ACC112 (cell line): ENCODE measurements around the gene JDP2.
"Not testable (repeated sequence)": the region's sequence is repeated elsewhere in the genome, so short reads cannot be mapped to it uniquely, and the experiment has no call there.

Experiments used
- H2AFZ ChIP-seq: fragments of 200-600 bp; sonication (generic); one replicate; pipeline ENCODE4 v1.6.0; 2017; ENCODE audit warnings: antibody characterized with exemption, low read length; ENCODE audit not compliant: unreplicated experiment
- H3K27ac ChIP-seq: fragments of 200-600 bp; sonication (generic); 2 replicates; pipeline ENCODE4 v1.5.1; 2014; ENCODE audit warnings: low read depth, mild to moderate bottlenecking, antibody characterized with exemption, low read length, moderate library complexity
- H3K27me3 ChIP-seq: fragments of 200-600 bp; sonication (generic); 2 replicates; pipeline ENCODE4 v1.6.1; 2014; ENCODE audit warnings: mild to moderate bottlenecking, antibody characterized with exemption, low read length, moderate library complexity, mixed read lengths; ENCODE audit not compliant: insufficient read depth
- H3K36me3 ChIP-seq: fragments of 200-600 bp; sonication (generic); 2 replicates; pipeline ENCODE4 v1.6.1; 2016; ENCODE audit warnings: mild to moderate bottlenecking, antibody characterized with exemption, low read length, moderate library complexity, mixed read lengths; ENCODE audit not compliant: insufficient read depth
- H3K4me1 ChIP-seq: fragments of 200-600 bp; sonication (generic); one replicate; pipeline ENCODE4 v1.6.1; 2016; ENCODE audit warnings: low read length, mixed read lengths; ENCODE audit not compliant: insufficient read depth, unreplicated experiment, control insufficient read depth
- H3K4me3 ChIP-seq: fragments of 200-600 bp; sonication (generic); 2 replicates; pipeline ENCODE4 v1.5.1; 2014; ENCODE audit warnings: mild to moderate bottlenecking, low read depth, low read length
- H3K79me2 ChIP-seq: fragments of 200-600 bp; sonication (generic); one replicate; pipeline ENCODE4 v1.6.0; 2016; ENCODE audit warnings: low read length; ENCODE audit not compliant: control insufficient read depth, unreplicated experiment, insufficient read depth

The JDP2 gene

DNA sequence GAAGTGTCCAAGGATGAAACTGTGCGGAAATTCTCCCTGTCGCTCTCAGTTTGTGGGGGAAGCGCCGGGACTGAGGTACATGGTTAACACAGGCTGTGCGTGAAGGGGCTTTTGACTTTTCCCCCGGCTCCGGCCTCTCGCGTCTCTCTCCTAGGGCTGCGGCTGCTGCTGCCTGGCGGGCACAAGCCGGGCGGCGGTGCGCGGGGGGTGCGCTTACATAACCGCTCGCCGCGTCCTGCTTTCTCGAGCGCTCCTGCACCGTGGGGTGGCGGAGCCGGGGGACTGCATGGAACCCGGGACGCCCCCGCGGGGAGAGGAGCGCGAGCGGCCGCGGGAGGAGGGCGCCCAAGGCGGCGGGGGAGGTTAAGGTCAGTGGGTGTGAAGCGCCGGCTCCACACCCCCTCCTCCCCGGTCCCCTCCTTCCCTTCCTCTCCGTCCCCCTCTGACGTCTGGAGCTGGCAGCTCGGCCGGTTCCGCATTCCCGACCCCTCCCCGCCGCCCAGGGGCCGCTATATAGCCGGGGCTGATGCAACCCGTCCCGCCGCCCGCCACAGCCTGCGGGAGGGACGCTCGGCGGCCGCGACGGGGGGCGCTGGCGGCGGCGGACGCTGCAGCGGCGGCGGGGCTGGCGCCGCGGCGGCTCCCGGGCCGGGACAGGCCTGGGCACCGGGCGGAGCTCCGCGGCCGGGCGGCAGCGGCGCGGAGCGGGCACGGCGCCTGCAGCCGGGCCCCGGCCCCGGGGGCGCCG, at the start of gene JDP2:
Gene JDP2 (plus strand): TSS at position 541 of the 748 bp plus-strand sequence. CDS start 9,899 bp downstream, outside the sequence.
- Histone ChIP-seq H3K79me2 (peaks cover 39% of the 10 kb centered on the region), H2AFZ (peak within 1 kb of the TSS; percentile 67)

GRCh38 chr14:75379246-75379929, 48.4 kb upstream of the JDP2 start:
- Histone ChIP-seq H2AFZ (no peak overlapping the region), H3K79me2 (no peaks in the 10 kb centered on the region), H3K27ac (no peak overlapping the region), H3K36me3 (no peaks in the 10 kb centered on the region), H3K4me3 (no peak overlapping the region), H3K27me3 (peaks cover 28% of the 10 kb centered on the region), H3K4me1 (no peaks in the 10 kb centered on the region)

More for the DNA sequence above, at the start of gene JDP2:
- peaks cover 28% of the 10 kb centered on the region for H3K4me1 ChIP-seq
- peak within 1 kb of the TSS; percentile 92 for H3K4me3 ChIP-seq
- peaks cover 5% of the 10 kb centered on the region; the same call in 1 of the 2 replicates for H3K27me3 ChIP-seq
- H3K36me3 ChIP-seq = peaks cover 8% of the 10 kb centered on the region; the same call in 1 of the 2 replicates
- H3K27ac ChIP-seq = no peak within 1 kb of the TSS

- no peaks in the 10 kb centered on the region for H3K79me2 ChIP-seq
- no peaks in the 10 kb centered on the region for H3K36me3 ChIP-seq
- no peak overlapping the region for H2AFZ ChIP-seq
- H3K27ac ChIP-seq = no peak overlapping the region
- H3K27me3 ChIP-seq = peaks cover 29% of the 10 kb centered on the region
- no peaks in the 10 kb centered on the region for H3K4me1 ChIP-seq
- H3K4me3 ChIP-seq = no peak overlapping the region
These were observed 47.9 kb upstream of the JDP2 start for GRCh38 chr14:75379930-75380270.

DNA sequence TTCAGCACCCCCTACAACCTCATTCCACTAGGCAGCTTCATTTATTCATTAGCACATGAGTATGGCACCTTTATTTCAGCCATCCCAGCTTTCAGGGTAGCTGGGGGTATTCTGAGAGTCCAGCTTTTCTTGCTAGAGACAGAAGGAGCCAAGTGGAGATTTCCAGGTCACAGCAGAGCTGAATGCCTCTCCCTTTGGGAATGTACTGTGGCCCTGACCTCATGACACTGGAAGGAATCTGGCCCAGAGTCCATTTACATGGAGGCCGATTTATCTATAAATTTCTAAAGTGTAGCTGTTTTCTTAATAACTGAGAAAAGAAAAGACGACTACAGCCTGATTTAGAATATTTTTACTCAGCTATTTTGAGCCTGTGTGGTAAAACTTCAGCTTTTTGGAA, 47.2 kb upstream of the JDP2 start:
- H3K79me2 ChIP-seq = no peaks in the 10 kb centered on the region
- H3K4me1 ChIP-seq = no peaks in the 10 kb centered on the region
- no peaks in the 10 kb centered on the region for H3K36me3 ChIP-seq
- no peak overlapping the region for H3K27ac ChIP-seq
- no peak overlapping the region for H3K4me3 ChIP-seq
- peak overlapping the region; percentile 23 for H2AFZ ChIP-seq
- H3K27me3 ChIP-seq = peaks cover 25% of the 10 kb centered on the region; the same call in 1 of the 2 replicates

GRCh38 chr14:75381642-75382041, 46.2 kb upstream of the JDP2 start:
- Histone ChIP-seq H2AFZ (no peak overlapping the region), H3K27ac (no peak overlapping the region), H3K4me3 (no peak overlapping the region), H3K79me2 (no peaks in the 10 kb centered on the region), H3K36me3 (no peaks in the 10 kb centered on the region), H3K4me1 (no peaks in the 10 kb centered on the region), H3K27me3 (peaks cover 20% of the 10 kb centered on the region; the same call in 1 of the 2 replicates)

- not testable (repeated sequence) for H3K4me3 ChIP-seq, H3K27ac ChIP-seq, H2AFZ ChIP-seq
These were observed 44.6 kb upstream of the JDP2 start for GRCh38 chr14:75383219-75383618.

DNA sequence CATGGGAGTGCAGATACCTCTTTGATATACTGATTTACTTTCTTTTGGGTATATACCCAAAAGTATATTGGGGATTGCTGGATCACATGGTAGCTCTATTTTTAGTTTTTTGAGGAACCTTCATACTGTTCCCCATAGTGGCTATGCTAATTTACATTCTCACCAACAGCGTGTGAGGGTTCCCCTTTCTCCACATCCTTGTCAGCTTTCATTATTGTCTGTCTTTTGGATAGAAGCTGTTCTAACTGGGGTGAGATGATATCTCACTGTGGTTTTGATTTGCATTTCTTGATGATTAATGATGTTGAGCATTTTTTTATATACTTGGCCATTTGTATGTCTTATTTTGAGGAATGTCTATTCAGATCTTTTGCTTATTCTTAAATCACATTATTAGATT, 44.1 kb upstream of the JDP2 start:
- H3K4me3 ChIP-seq = no peak overlapping the region
- H2AFZ ChIP-seq = no peak overlapping the region
- no peak overlapping the region for H3K27ac ChIP-seq
- H3K27me3 ChIP-seq = peaks cover 20% of the 10 kb centered on the region; the same call in 1 of the 2 replicates
- no peaks in the 10 kb centered on the region for H3K79me2 ChIP-seq
- H3K36me3 ChIP-seq = no peaks in the 10 kb centered on the region
- H3K4me1 ChIP-seq = no peaks in the 10 kb centered on the region

More at GRCh38 chr14:75383219-75383618, 44.6 kb upstream of the JDP2 start:
- not testable (repeated sequence) for H3K4me1 ChIP-seq, H3K36me3 ChIP-seq, H3K79me2 ChIP-seq
- peaks cover 20% of the 10 kb centered on the region; the same call in 1 of the 2 replicates for H3K27me3 ChIP-seq

- Histone ChIP-seq H3K79me2 (no peaks in the 10 kb centered on the region), H3K27me3 (peaks cover 8% of the 10 kb centered on the region; the same call in 1 of the 2 replicates)
These were observed 38.1 kb upstream of the JDP2 start for GRCh38 chr14:75389679-75390078.

GRCh38 chr14:75390183-75390582, 37.6 kb upstream of the JDP2 start:
- H2AFZ ChIP-seq = no peak overlapping the region
- H3K4me3 ChIP-seq = no peak overlapping the region
- H3K4me1 ChIP-seq = peaks cover 3% of the 10 kb centered on the region
- no peaks in the 10 kb centered on the region for H3K36me3 ChIP-seq
- H3K27me3 ChIP-seq = peaks cover 8% of the 10 kb centered on the region; the same call in 1 of the 2 replicates
- no peak overlapping the region for H3K27ac ChIP-seq
- no peaks in the 10 kb centered on the region for H3K79me2 ChIP-seq

More at GRCh38 chr14:75389679-75390078, 38.1 kb upstream of the JDP2 start:
- Histone ChIP-seq H3K4me3 (no peak overlapping the region), H3K27ac (no peak overlapping the region), H3K36me3 (no peaks in the 10 kb centered on the region), H3K4me1 (peaks cover 3% of the 10 kb centered on the region), H2AFZ (no peak overlapping the region)

GRCh38 chr14:75391953-75392352, 35.9 kb upstream of the JDP2 start:
- H3K36me3 ChIP-seq = no peaks in the 10 kb centered on the region
- no peak overlapping the region for H3K27ac ChIP-seq
- H3K4me1 ChIP-seq = peaks cover 3% of the 10 kb centered on the region
- H3K79me2 ChIP-seq = no peaks in the 10 kb centered on the region
- no peak overlapping the region for H3K4me3 ChIP-seq
- H2AFZ ChIP-seq = no peak overlapping the region
- H3K27me3 ChIP-seq = peaks cover 7% of the 10 kb centered on the region; the same call in 1 of the 2 replicates
